Endometrium (tissue), 2 donors: ENCODE measurements around the gene CREB3L1.

Experiments
- FAIRE-seq: peaks from 2 replicates; lab custom pipeline; 2012; peaks lifted over from hg19 to GRCh38; lab: Jason Lieb, UNC
- donor health status: control.
- donor health status: control.

The CREB3L1 gene

GRCh38 chr11:46322759-46323158 is 45.3 kb downstream of the CREB3L1 start:
- no peak for FAIRE-seq

DNA sequence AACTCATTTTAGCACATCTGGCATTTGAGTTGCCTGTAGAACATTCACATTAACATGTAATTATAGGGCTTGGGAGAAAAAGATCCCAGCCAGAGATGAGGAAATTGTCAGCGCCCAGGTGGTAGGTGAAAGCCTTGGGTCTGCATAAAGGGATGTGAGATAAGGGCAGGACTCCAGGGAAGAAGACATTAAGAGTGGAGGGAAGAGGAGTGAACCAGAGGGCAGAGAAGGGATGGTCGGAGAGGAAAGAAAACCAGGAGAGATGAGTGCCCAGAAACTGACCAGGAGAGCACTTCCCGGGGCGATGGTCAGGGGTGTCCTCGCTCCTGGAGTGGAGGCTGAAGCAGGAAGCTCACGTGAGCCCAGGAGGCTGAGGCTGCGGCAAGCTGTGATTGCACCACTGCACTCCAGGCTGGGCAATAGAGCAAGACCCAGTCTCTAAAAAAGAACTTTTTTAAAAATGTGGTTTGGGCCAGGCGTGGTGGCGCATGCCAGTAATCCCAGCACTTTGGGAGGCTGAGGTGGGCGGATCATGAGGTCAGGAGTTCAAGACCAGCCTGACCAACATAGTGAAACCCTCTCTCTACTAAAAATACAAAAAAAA is 49.5 kb downstream of the CREB3L1 start:
- FAIRE-seq, result no peak

GRCh38 chr11:46327829-46328228 is 50.4 kb downstream of the CREB3L1 start:
- FAIRE-seq, result no peak

DNA sequence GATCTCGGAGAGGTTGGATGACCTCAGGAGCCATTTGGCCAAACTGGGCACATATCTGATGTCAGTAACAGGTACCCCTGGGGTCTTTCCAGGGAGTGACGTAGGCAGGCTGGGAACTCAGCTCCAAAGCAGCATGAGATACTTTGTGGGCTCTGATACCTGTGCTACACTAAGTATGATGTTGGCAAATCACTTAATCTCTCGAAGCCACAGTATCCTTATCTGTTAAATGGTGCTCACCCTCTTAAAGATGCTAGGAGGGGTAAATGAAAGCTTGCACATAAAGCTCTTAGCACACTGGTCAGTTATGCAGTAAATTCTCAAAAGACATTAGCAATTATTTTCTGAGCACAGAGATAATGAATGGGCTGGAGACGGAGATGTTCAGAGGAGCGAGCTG is 52.7 kb downstream of the CREB3L1 start:
- FAIRE-seq, result no peak

GRCh38 chr11:46330563-46331281 is 53.3 kb downstream of the CREB3L1 start:
- FAIRE-seq, result no peak

DNA sequence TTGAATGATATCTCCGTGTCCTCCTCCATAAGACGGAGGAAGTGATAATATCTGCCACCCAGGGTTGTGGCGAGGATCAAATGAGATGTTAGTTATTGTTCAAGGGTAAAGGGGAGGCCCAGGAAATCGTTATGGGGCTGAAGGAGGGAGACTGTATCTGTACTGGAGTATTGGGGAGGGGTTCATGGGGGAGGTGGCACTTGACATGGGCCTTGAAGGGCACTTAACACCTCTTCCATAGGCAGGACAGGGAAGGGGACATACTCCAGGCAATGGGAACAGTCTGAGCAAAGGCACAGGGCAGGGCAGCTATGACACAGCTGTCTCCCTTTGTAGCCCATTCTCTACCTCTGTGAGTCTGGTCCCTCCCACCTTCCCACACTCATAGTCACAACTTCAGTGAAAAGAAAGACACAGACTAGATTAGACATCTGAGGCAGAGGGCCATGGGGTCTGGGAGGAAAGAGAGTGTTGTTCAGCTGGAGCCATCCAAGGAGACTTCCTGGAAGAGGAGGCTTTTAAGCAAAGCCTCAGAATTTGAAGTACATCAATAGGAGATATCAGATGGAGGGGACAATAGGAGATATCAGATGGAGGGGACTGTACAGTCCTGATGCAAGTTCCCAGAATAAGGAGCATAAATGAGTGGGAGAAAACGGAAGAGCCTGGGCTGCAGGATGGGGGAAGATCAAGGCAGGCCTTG is 54.0 kb downstream of the CREB3L1 start:
- no peak for FAIRE-seq

GRCh38 chr11:46332093-46332567 is 54.7 kb downstream of the CREB3L1 start:
- no peak for FAIRE-seq

DNA sequence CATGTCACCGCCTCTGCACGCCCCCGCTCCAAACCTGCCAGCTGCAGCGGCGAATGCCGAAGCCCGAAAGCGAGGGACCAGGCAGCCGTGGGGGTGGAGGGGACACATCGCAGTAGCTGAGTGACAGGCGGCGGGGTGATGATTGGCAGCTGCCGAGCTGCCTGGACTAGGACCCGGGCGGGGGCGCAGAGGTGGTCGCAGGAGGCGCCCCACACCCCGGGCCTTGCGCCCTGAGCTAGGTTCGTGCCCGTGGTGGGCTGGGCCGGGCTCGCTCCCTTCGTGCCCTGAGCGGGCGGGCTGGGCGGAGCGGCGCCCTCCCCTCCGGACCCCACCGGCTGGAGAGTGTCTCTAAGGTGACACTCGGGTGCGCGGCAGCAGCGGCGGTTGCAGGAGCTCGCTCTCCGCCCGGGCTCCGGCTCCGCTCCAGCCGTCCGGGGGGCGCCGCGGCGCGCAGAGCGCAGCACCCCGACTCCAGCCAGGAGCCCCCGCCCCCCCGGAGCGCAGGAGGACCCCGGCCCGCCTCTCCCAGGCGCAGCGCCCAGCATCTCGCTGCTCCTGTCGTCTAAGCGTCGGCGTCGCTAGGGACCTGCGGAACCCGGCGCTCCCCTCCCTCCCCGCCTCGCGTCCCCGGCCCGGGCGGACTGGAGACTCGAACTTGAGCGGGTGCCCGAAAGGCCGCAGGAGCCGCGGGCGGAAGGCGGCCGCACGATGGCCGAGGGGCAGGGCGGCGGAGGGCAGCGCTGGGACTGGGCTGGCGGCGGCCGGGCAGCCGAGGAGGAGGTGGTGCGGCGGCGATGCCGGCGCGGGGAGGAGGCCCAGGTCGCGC is 55.3 kb downstream of the CREB3L1 start:
- no peak for FAIRE-seq

DNA sequence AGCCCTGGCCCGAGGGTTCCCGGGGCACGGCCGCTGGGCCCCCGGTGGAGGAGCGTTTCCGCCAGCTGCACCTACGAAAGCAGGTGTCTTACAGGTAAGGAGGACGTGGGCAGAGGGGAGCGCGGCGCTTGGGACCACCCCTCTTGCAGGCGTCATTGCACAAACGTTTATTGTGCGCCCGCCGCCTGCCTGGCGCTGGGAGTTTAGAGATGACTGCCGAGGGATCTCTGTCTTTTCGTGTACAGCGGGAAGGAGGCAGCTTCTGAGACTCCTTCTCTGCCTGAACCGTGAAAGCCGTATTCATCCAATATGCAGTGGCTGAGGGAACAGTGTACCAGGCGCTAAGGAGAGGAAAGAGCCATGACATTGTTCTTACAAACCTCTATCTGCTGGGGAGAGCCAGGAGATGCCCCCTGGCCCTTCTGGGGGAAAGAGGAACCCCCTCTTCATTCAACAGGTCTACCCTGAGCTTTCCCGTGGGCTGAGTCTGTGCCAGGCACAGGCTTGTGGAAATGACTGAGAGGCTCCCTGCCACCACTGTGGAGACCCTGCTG is 56.0 kb downstream of the CREB3L1 start:
- no peak for FAIRE-seq

GRCh38 chr11:46334211-46334610 is 56.7 kb downstream of the CREB3L1 start:
- no peak for FAIRE-seq

DNA sequence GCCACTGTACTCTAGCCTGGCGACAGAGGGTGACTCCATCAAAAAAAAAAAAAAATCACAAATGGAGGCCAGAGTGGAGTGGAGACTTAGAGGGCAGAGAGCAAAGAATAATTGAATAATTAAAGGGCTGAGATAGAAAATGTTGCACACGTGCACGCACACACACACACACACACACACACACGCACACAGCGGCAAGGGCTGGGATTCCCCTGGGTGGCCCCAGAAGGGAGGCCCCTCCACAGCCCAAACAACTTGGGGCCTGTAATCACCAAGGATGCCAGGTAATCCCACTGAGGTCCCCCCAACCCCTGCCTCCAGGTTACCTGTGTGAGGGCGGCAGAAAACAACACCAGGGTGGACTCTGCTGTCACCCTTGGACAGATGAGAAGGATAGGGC is 57.8 kb downstream of the CREB3L1 start:
- no peak for FAIRE-seq

DNA sequence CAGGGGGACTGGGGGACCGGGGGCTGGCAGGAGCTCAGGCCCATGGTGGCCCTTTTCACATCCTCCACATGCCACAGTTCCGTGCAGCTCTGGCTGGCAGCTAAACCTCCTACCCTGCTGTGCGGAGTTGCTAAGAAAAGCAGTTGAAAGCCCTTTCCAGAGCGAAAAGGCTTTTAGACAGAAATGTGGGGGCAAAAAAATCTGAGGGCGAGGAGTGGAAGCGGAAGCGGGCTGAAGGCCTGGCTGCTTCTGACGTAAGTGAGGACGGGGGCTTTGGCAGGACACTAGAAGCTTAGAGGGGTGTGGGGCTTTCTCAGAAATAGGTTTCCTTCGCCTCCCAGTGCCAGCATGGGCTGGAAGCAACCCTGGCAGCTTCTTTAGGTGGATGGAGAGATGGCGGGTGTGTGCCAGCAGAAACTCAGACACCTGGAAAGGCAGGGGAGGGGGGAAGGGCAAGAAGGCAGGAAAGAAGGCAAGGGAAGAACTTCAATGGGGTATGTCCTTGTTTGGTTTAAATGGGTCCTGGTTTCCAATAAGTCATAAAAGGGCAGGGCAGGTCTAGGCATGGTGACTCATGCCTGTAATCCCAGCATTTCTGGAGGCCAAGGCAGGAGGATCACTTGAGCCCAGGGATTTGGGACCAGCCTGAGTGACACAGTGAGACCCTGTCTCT is 58.6 kb downstream of the CREB3L1 start:
- FAIRE-seq, result no peak

GRCh38 chr11:46336563-46337180 is 59.2 kb downstream of the CREB3L1 start:
- no peak for FAIRE-seq

DNA sequence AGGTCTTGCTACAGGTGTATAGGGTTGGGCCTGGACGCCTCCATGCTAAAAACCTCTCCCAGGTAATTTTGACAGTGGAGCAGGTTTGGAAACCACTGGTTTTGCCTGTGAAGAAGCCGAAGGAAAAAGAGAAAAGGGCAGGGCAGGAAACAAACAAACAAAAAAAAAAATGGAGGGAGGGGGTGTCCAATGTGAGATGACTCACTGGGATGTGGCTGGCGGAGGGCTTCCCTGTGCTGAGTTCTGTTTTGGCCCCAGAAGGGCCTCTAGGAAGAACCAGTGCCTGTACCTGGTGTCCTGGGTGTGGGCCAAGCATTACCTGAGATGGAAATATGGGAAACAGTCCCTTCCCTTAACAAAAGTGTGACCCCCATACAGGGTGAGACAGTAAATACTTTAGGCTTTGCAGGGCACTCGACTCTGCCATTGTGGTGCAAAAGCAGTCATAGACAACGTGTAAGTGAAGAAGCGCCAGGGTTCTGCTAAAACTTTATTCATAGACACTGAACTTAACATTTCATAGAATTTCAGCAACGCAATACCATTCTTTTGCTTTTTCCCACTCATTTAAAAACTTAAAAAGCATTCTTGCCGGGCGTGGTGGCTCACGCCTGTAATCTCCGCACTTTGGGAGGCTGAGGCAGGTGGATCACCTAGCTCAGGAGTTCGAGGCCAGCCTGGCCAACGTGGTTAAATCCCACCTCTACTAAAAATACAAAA is 60.3 kb downstream of the CREB3L1 start:
- FAIRE-seq, result no peak

- FAIRE-seq, result no peak
These were observed 61.1 kb downstream of the CREB3L1 start for GRCh38 chr11:46338636-46338987.

- no peak for FAIRE-seq
These were observed 61.7 kb downstream of the CREB3L1 start for GRCh38 chr11:46338988-46339666.

- FAIRE-seq, result no peak
These were observed 62.4 kb downstream of the CREB3L1 start for GRCh38 chr11:46339816-46340215.

- no peak for FAIRE-seq
These were observed 64.0 kb downstream of the CREB3L1 start for GRCh38 chr11:46341454-46341853.

- no peak for FAIRE-seq
These were observed 64.8 kb downstream of the CREB3L1 start for GRCh38 chr11:46342239-46342638.

- FAIRE-seq, result no peak
These were observed 66.1 kb downstream of the CREB3L1 start for GRCh38 chr11:46343520-46343919.
